GM19328 (cell line): ENCODE data around the gene AP5S1.
"Not testable (repeated sequence)": the region's sequence is repeated elsewhere in the genome, so short reads cannot be mapped to it uniquely, and the experiment has no call there.

Experiments used
- ATAC-seq: cut with Tn5 transposase; IDR thresholded peaks from one replicate; pipeline ENCODE4 v1.9.1; 2021; ENCODE audit warnings: mild to moderate bottlenecking, moderate library complexity; ENCODE audit not compliant: unreplicated experiment

Gene AP5S1

GRCh38 chr20:3842348-3842930 is 22.1 kb downstream of the AP5S1 start:
- ATAC-seq = no peak

GRCh38 chr20:3843490-3843889 is 23.1 kb downstream of the AP5S1 start:
- ATAC-seq = no peak

GRCh38 chr20:3843990-3844619 is 23.8 kb downstream of the AP5S1 start:
- ATAC-seq = not testable (repeated sequence)

GRCh38 chr20:3846378-3846739 is 26.0 kb downstream of the AP5S1 start:
- no peak for ATAC-seq

- ATAC-seq = peak; percentile 90
These were observed 26.5 kb downstream of the AP5S1 start, which contains the start of gene MAVS for GRCh38 chr20:3846740-3847428. MAVS (plus strand) TSS chr20:3846834; CDS start chr20:3854625, 7,791 bp downstream.

GRCh38 chr20:3847429-3847940 is 27.1 kb downstream of the AP5S1 start:
- no peak for ATAC-seq

- ATAC-seq = no peak
These were observed 28.2 kb downstream of the AP5S1 start for GRCh38 chr20:3848565-3848964.

- ATAC-seq = no peak
These were observed 34.1 kb downstream of the AP5S1 start for GRCh38 chr20:3854462-3854871.

GRCh38 chr20:3857405-3857804 is 37.1 kb downstream of the AP5S1 start:
- no peak for ATAC-seq

GRCh38 chr20:3858689-3859088 is 38.3 kb downstream of the AP5S1 start:
- no peak for ATAC-seq

- ATAC-seq = no peak
These were observed 40.8 kb downstream of the AP5S1 start for GRCh38 chr20:3861191-3861590.

- no peak for ATAC-seq
These were observed 42.0 kb downstream of the AP5S1 start for GRCh38 chr20:3862333-3862732.

GRCh38 chr20:3863317-3863716 is 43.0 kb downstream of the AP5S1 start:
- ATAC-seq = no peak

GRCh38 chr20:3864518-3864917 is 44.2 kb downstream of the AP5S1 start:
- ATAC-seq = no peak

GRCh38 chr20:3865152-3865886 is 45.0 kb downstream of the AP5S1 start:
- no peak for ATAC-seq

GRCh38 chr20:3865887-3866407 is 45.6 kb downstream of the AP5S1 start:
- ATAC-seq = no peak

- no peak for ATAC-seq
These were observed 46.1 kb downstream of the AP5S1 start for GRCh38 chr20:3866464-3866863.

GRCh38 chr20:3867802-3868201 is 47.5 kb downstream of the AP5S1 start:
- no peak for ATAC-seq

- no peak for ATAC-seq
These were observed 49.7 kb downstream of the AP5S1 start for GRCh38 chr20:3869839-3870634.

GRCh38 chr20:3871550-3872265 is 51.4 kb downstream of the AP5S1 start:
- ATAC-seq = no peak
